Heart left ventricle (tissue), 16 donors: ENCODE results near the gene LATS1. TPM values are rescaled to one million over a fixed set of nuclear protein-coding genes. Genes with fewer than 3 reads are reported as not detected.
"Not testable (repeated sequence)": the region's sequence is repeated elsewhere in the genome, so short reads cannot be mapped to it uniquely, and the experiment has no call there.

Experiments used
- ATAC-seq, 4 donors: fragments of 200-7000 bp; cut with Tn5 transposase; one replicate each; pipeline ENCODE4 v1.9.1; 2020 to 2022; ENCODE audit warnings: moderate library complexity in 4 of 4, mild to moderate bottlenecking in 3 of 4, moderate number of reproducible peaks in 1 of 4
- DNase-seq, 5 donors: peaks; one replicate each; pipeline ENCODE4 v3.0.0-alpha.2; 2020
- H3K27ac ChIP-seq, 12 donors: fragments of 200-600 bp; sonication (generic) in 4 of 12; one replicate each; pipeline versions ENCODE4 v1.5.0 to v1.8.0; 2016 to 2022; ENCODE audit warnings: mild to moderate bottlenecking in 2 of 12
- H3K27me3 ChIP-seq, 9 donors: fragments of 200-600 bp; sonication (generic) in 2 of 9; one replicate each; pipeline versions ENCODE4 v1.5.1 to v1.8.0; 2016 to 2022; ENCODE audit warnings: mild to moderate bottlenecking in 3 of 9
- H3K36me3 ChIP-seq, 9 donors: fragments of 200-600 bp; sonication (generic) in 2 of 9; one replicate each; pipeline versions ENCODE4 v1.5.0 to v1.8.0; 2018 to 2022; ENCODE audit warnings: mild to moderate bottlenecking in 2 of 9
- H3K4me1 ChIP-seq, 12 donors: fragments of 200-600 bp; sonication (generic) in 4 of 12; one replicate each; pipeline versions ENCODE4 v1.5.0 to v1.8.0; 2016 to 2022; ENCODE audit warnings: mild to moderate bottlenecking in 3 of 12
- H3K4me3 ChIP-seq, 12 donors: fragments of 200-600 bp; sonication (generic) in 4 of 12; one replicate each; pipeline versions ENCODE4 v1.5.0 to v1.8.0; 2017 to 2022; ENCODE audit warnings: mild to moderate bottlenecking in 9 of 12, moderate library complexity in 4 of 12
- H3K9me3 ChIP-seq, 12 donors: fragments of 200-600 bp; sonication (generic) in 4 of 12; one replicate each; pipeline versions ENCODE4 v1.5.0 to v1.8.0; 2016 to 2022; ENCODE audit warnings: mild to moderate bottlenecking in 1 of 12
- POLR2A ChIP-seq, 2 donors: fragments of 450-650 bp; IDR thresholded peaks; one replicate each; pipeline ENCODE4 v1.6.1; 2017; ENCODE audit warnings: antibody characterized with exemption in 2 of 2, mild to moderate bottlenecking in 2 of 2, moderate library complexity in 2 of 2
- WGBS, 4 donors: extraction: QIAGEN DNeasy Blood & Tissue Kit in 2 of 4; methylation state at CpG; one replicate each; pipeline versions ENCODE4 v1.1.5 to v1.1.7; 2013 to 2018; 5-methylcytosine and 5-hydroxymethylcytosine counted together
- intact Hi-C, 10 donors: fragments of 100-400 bp; cut with DNase I; formaldehyde crosslinking; loops; one replicate each; pipeline versions ENCODE4 v1.11.1 to v1.14.2; 2022
- polyA plus RNA-seq, 2 donors: library from polyadenylated mRNA; stranded (reverse); fragments of 200-250 nt; gene quantifications; one replicate each; pipeline ENCODE4 v1.2.3, GENCODE V29; 2013
- total RNA-seq, 9 donors: library from RNA; depleted of rRNA in 2 of 9; stranded (reverse); fragments of >200 nt in 2 of 9; fragmentation: NEBNext Ultra II Directional in 3 of 9; extraction: Animal tissue kit (Norgen Biotek cat#: 25700) in 3 of 9; gene quantifications; one replicate each; pipeline versions ENCODE4 v1.1.0 to v1.2.4, GENCODE V29; 2016 to 2023
- TF ChIP-seq, protein P1 (sequence below), 12 donors: fragments of 200-600 bp; sonication (generic) in 4 of 12; IDR thresholded peaks; one replicate each; pipeline versions ENCODE4 v1.5.0 to v1.8.0; 2018 to 2022; ENCODE audit warnings: antibody characterized with exemption in 12 of 12, mild to moderate bottlenecking in 5 of 12
- donor health status: ischemic (EF 13 %, LVEDD 7.1; RV severe dilation, severe dysfunction).
- donor health status: healthy with polysubstance abuse.
- donor health status: DM: no; HTN: yes; CAD: no.
- donor health status: DM: no; HTN: no; CAD: no.
- donor health status: ischemic (EF 25% LVEDD 6.9; RV normal size, moderate dysfunction).
- donor health status: ischemic (EF 25% LVEDD 5.7; RV mildly dilated, moderate dysfunction).
- donor health status: healthy.
- donor health status: DM: yes; HTN: yes; CAD: no.
- donor health status: ischemic (EF 35%, LVEDD 5.7; RV mildly dilated, moderate dysfunction).
- donor health status: nonischemic (EF 11% LVEDD 7.7; RV severe dilation, severe dysfunction).
- donor health status: DM: yes; HTN: yes; CAD: no.
- donor health status: PGD.
- donor health status: ischemic (EF 29% LVEDD 5.4; RV normal size, mild dysfunction).
- donor health status: nonischemic (EF 23%, LVEDD 6.1; RV moderate dilation, normal function).

Gene LATS1
- total and polyA plus RNA-seq, 11 donors, result 5.3 to 18.5 (median 10.4) TPM

DNA sequence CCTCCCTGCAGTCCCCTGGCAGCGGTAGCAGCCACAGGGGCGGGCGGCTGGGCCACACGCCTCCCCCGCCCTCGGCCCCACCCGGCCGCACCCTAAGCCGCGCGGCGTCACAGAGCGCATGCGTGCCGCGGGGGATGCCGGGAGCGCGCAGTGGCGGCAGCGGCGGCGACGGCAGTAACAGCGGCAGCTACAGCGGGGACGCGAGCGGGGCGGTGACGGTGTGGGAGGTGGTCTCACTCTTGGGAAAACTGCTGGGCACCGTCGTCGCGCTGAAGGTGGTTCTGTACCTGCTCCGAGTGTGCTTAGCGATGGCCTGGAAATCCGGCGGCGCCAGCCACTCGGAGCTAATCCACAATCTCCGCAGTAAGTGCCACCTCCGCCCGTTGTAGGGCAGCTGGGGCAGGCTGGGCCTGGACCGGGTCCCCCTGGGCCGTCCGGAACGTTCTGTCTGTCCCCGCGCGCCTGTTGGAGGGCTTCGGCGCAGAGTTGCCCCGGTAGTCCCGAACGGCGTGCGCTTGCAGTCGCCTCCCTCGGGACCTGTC is 31.8 kb upstream of the LATS1 start, which contains the start of gene PCMT1:
Gene PCMT1 (plus strand): TSS at position 148 of the 542 bp plus-strand sequence. CDS start 161 bp downstream, at position 309.
- H3K4me3 ChIP-seq, result peak within 1 kb of the TSS; percentile 65 to 100 (median 89)
- intact Hi-C loops, result loop anchor here in 1 of 10 donors (10.0 kb wide), 1 partner anchor 115 kb away; the partner anchor contains the start of gene LRP11
- TF ChIP-seq, protein P1, sequence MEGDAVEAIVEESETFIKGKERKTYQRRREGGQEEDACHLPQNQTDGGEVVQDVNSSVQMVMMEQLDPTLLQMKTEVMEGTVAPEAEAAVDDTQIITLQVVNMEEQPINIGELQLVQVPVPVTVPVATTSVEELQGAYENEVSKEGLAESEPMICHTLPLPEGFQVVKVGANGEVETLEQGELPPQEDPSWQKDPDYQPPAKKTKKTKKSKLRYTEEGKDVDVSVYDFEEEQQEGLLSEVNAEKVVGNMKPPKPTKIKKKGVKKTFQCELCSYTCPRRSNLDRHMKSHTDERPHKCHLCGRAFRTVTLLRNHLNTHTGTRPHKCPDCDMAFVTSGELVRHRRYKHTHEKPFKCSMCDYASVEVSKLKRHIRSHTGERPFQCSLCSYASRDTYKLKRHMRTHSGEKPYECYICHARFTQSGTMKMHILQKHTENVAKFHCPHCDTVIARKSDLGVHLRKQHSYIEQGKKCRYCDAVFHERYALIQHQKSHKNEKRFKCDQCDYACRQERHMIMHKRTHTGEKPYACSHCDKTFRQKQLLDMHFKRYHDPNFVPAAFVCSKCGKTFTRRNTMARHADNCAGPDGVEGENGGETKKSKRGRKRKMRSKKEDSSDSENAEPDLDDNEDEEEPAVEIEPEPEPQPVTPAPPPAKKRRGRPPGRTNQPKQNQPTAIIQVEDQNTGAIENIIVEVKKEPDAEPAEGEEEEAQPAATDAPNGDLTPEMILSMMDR (IDR thresholded peaks at IDR 0.05), result no peak
- TF ChIP-seq POLR2A (IDR thresholded peaks at IDR 0.05), result peak in 1 of 2 donors; percentile 78
- no peaks in the 10 kb centered on the region for H3K9me3 ChIP-seq
- peak; percentile 89 to 96 (median 94) for DNase-seq
- peaks cover 0 to 63% (median 38%) of the 10 kb centered on the region in 12 donors for H3K4me1 ChIP-seq
- no peaks in the 10 kb centered on the region for H3K36me3 ChIP-seq
- ATAC-seq, result peak; percentile 94 to 98 (median 98)
- WGBS, 4 donors, result 0% methylated on average over 25 to 60 of the region's 60 CpGs
- H3K27me3 ChIP-seq, result no peaks in the 10 kb centered on the region
- peak within 1 kb of the TSS; percentile 49 to 96 (median 90) for H3K27ac ChIP-seq

DNA sequence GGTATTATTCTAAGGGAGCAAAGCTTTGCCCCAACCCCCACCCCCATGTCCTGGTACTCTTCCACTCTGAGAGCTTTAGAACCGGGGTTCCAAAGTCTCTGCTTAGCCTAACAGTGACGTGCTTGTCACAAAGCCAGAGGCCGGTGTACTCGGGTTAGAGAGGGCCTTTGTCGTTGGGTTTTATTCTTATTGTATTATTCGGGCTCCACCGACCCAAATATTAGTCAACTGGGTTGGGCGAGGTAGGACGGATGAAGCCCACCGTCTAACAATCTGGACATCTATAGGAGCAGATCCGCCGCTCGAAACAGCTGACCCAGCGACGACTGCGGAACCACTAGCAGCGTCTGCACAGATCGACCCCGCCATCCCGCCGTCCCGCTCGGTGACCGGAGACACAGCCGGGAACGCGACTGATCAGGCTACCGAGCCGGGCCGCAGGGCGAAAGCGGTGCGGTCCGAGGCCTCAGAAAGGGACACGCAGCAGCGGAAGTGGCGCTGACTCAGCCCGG is 31.2 kb upstream of the LATS1 start:
- intact Hi-C loops, result loop anchor here in 1 of 10 donors (10.0 kb wide), 1 partner anchor 116 kb away; the partner anchor contains the start of gene LRP11
- Histone ChIP-seq H3K4me3 (peak overlapping the region; percentile 65 to 100 (median 89)), H3K27ac (peak overlapping the region; percentile 49 to 96 (median 90)), H3K4me1 (peaks cover 0 to 58% (median 35%) of the 10 kb centered on the region in 12 donors)
- 0% methylated on average over 4 to 25 of the region's 38 CpGs; no CpG with 5 or more reads in 1 of the 4 donors for WGBS, 4 donors
- peak in 3 of 4 donors; percentile 0 to 27 (median 8) for ATAC-seq
- H3K9me3 ChIP-seq, DNase-seq, H3K36me3 ChIP-seq, H3K27me3 ChIP-seq: not testable (repeated sequence)

DNA sequence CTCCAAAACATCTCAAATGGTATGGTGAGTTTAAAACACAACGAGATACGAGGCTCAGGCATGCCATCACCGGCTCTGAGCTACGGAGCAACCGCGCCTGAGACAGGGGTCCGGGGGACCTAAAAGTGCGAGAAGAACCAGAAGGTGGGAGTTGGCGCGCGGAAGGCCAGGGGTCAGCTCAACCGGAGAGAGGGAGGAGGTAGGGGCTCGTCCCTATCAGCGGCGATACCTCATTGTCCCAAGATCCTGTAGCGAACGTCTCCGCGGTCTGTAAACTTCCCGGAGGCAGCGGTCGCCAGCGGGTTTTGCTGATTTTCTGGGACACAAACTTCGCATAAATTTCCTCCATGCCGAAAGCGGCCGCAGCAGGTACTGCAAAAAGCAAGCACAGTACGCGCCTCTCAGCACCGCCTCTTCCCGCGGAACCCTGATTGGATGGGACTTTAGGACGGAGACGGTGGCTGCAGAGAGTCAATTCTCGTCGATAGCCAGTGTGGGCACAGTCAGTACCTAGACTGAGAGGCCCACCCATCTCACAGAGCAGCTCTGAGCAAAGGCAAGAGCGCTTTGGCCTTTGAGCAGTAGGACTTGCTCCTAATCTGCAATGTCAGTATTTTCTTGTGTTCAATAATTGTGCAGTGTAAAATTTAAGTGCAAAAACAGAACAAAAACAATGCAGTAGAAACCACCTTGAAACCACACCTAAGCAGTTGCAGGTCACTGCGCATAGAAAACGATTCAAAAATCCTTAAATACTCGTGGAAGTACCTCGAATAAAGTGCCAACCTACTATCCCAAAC is 28.4 kb upstream of the LATS1 start, which contains the start of gene NUP43:
Gene NUP43 (minus strand): TSS at position 383 of the 800 bp plus-strand sequence. CDS start 34 bp downstream, at position 349.
- ATAC-seq, result peak; percentile 74 to 85 (median 82)
- Histone ChIP-seq H3K27me3 (no peaks in the 10 kb centered on the region), H3K27ac (peak within 1 kb of the TSS; percentile 13 to 83 (median 72)), H3K4me3 (peak within 1 kb of the TSS; percentile 49 to 91 (median 74)), H3K36me3 (peaks cover 0 to 31% (median 23%) of the 10 kb centered on the region in 9 donors), H3K9me3 (no peaks in the 10 kb centered on the region), H3K4me1 (peaks cover 0 to 32% (median 25%) of the 10 kb centered on the region in 12 donors)
- intact Hi-C loops, result loop anchor here in 1 of 10 donors (10.0 kb wide), 1 partner anchor 118 kb away; the partner anchor contains the start of gene LRP11
- TF ChIP-seq POLR2A (IDR thresholded peaks at IDR 0.05), result peak in 1 of 2 donors; percentile 36
- TF ChIP-seq, protein P1 (IDR thresholded peaks at IDR 0.05), result peak in 11 of 12 donors; percentile 39 to 72 (median 50)
- WGBS, 4 donors, result 5 to 8% (median 5%) methylated on average over 28 to 41 of the region's 41 CpGs
- peak; percentile 94 to 97 (median 95) for DNase-seq

DNA sequence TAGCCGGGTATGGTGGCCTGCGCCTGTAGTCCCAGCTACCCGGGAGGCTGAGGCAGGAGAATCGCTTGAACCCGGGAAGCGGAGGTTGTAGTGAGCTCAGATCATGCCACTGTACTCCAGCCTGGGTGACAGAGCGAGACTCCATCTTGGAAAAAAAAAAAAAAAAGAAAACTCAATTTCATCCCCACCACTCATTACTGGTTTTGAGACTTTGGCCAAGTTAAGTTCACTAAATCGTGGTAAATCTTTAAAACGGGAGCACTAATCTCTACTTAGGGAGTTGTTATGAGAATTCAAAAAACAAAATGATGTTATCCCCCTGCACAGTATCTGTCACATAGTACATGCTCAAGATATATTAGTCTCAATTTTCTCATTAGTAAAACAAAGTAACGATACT is 27.4 kb upstream of the LATS1 start:
- not testable (repeated sequence) for H3K27ac ChIP-seq, H3K9me3 ChIP-seq, DNase-seq, H3K27me3 ChIP-seq, ATAC-seq
- H3K4me3 ChIP-seq, result peak overlapping the region in 9 of 12 donors; percentile 62 to 91 (median 74)
- 74 to 88% (median 78%) methylated on average over 10 of the region's 10 CpGs for WGBS, 4 donors
- H3K36me3 ChIP-seq, result peaks cover 0 to 42% (median 34%) of the 10 kb centered on the region in 9 donors
- H3K4me1 ChIP-seq, result peaks cover 0 to 21% (median 14%) of the 10 kb centered on the region in 12 donors
- intact Hi-C loops, result loop anchor here in 1 of 10 donors (10.0 kb wide), 1 partner anchor 120 kb away; the partner anchor contains the start of gene LRP11
